ENCODE measurements around the gene F12.

DNA sequence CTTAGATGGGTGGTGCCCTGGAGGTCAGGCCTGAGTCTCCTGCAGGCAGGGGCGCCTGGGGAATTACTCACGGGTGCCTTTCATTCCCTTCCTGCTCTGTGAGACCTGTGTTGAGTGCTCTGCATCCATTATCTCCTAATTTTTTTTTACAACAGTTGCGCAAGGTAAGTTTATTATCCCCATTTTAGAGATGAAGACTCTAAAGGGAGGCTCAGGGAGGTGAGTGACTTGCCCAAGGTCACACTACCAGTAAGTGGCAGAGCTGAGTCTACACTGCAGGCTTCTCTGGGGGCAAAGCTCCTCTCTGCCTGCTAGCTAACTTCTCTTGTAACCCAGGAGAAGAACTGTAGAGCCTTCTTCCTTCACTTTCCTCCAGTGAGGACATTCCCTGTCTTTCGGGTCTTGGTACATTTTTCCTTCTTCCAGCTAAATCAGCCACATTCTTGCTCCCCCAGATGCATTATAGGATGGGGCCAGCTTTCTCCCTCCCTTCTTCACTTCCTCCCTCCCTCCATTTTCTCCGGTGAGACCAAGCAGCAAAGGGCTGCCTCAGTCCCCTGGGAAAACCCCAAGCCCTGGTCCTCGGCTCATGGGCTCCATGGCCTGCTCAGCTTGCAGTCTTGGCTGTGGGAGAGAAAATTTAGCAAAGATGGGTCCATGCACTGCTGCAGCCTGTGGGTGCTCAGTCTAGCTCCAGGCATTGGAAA is 39.0 kb upstream of the F12 start:
- no peak for TF ChIP-seq EZH2 (IDR thresholded peaks at IDR 0.05)
- TF ChIP-seq, protein P1, sequence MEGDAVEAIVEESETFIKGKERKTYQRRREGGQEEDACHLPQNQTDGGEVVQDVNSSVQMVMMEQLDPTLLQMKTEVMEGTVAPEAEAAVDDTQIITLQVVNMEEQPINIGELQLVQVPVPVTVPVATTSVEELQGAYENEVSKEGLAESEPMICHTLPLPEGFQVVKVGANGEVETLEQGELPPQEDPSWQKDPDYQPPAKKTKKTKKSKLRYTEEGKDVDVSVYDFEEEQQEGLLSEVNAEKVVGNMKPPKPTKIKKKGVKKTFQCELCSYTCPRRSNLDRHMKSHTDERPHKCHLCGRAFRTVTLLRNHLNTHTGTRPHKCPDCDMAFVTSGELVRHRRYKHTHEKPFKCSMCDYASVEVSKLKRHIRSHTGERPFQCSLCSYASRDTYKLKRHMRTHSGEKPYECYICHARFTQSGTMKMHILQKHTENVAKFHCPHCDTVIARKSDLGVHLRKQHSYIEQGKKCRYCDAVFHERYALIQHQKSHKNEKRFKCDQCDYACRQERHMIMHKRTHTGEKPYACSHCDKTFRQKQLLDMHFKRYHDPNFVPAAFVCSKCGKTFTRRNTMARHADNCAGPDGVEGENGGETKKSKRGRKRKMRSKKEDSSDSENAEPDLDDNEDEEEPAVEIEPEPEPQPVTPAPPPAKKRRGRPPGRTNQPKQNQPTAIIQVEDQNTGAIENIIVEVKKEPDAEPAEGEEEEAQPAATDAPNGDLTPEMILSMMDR (IDR thresholded peaks at IDR 0.05), result no peak

All from neural progenitor cell (in vitro differentiated cells).